Suppressor macrophage (primary cell): ENCODE data around the gene CORO7.
"Not testable (repeated sequence)": the region's sequence is repeated elsewhere in the genome, so short reads cannot be mapped to it uniquely, and the experiment has no call there.

ENCODE experiments used
- DNase-seq, 4 experiments: peaks; one replicate each; pipeline ENCODE4 v3.0.0-alpha.2; 2020 to 2022

CORO7 gene

GRCh38 chr16:4334724-4335495, 81.5 kb downstream of the CORO7 start:
- DNase-seq: no peak

- not testable (repeated sequence) for DNase-seq
Measured at GRCh38 chr16:4333714-4334113, 82.7 kb downstream of the CORO7 start.

- no peak for DNase-seq
Measured at GRCh38 chr16:4333308-4333638, 83.1 kb downstream of the CORO7 start.

GRCh38 chr16:4332623-4333307, 83.6 kb downstream of the CORO7 start:
- no peak for DNase-seq

GRCh38 chr16:4332083-4332482, 84.3 kb downstream of the CORO7 start:
- no peak for DNase-seq

GRCh38 chr16:4330277-4330874, 86.0 kb downstream of the CORO7 start:
- peak; percentile 80 to 93 (median 88) for DNase-seq

- peak in 1 of 4 experiments; percentile 30 for DNase-seq
Measured at GRCh38 chr16:4328782-4329775, 87.3 kb downstream of the CORO7 start.

GRCh38 chr16:4328046-4328781, 88.2 kb downstream of the CORO7 start:
- peak; percentile 71 to 87 (median 84) for DNase-seq

- peak in 2 of 4 experiments; percentile 50 to 58 for DNase-seq
Measured at GRCh38 chr16:4327386-4328045, 88.9 kb downstream of the CORO7 start.

GRCh38 chr16:4325253-4325758, 91.1 kb downstream of the CORO7 start:
- DNase-seq: peak; percentile 75 to 87 (median 82)

- no peak for DNase-seq
Measured at GRCh38 chr16:4324492-4325252, 91.7 kb downstream of the CORO7 start.

GRCh38 chr16:4323845-4324488, 92.4 kb downstream of the CORO7 start:
- DNase-seq: no peak

- DNase-seq: no peak
Measured at GRCh38 chr16:4323071-4323844, 93.1 kb downstream of the CORO7 start.

- DNase-seq: no peak
Measured at GRCh38 chr16:4322121-4323052, 94.0 kb downstream of the CORO7 start.

GRCh38 chr16:4321286-4322120, 94.9 kb downstream of the CORO7 start:
- no peak for DNase-seq

- no peak for DNase-seq
Measured at GRCh38 chr16:4320571-4321137, 95.7 kb downstream of the CORO7 start.
